ENCODE data around the gene SMTNL2.
A peak's percentile ranks its signal among the peaks of the same experiment; 100 is the strongest.

The SMTNL2 gene

DNA sequence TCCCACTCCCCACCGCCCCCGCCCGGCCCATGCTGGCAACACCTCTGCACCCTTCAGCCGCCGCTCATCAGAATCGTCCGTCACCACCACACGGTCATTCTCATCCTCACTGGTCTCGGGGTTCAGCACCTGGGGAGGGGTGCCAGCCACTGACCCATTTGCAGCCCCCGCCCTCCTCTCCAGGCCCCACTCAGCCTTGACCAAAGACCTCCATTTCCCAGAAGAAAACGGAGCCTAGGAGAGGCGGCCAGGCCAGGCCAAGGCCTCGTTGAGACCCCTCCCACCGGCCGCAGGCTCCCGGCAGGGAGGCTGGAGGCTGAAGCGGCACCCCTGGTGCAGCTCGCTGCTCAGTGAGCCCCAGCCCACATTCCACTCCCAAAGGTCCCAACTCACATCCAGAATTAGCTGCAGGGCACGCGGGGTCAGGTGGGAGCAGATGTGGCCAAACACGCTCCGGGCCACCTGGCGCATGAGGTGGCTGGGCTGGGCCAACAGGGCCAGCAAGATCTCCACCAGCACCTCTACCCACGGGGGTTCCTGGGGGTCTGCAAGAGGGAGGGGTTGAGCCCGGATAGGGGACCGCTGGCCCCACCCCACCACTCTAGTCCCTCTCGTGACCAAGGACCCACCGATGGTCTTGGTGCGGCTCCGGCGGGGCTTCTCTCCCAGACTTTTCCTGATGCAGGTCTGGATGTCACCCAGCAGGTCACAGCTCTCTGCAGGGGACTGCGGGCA lies 38.9 kb upstream of the SMTNL2 start:
- no peak for DNase-seq

DNA sequence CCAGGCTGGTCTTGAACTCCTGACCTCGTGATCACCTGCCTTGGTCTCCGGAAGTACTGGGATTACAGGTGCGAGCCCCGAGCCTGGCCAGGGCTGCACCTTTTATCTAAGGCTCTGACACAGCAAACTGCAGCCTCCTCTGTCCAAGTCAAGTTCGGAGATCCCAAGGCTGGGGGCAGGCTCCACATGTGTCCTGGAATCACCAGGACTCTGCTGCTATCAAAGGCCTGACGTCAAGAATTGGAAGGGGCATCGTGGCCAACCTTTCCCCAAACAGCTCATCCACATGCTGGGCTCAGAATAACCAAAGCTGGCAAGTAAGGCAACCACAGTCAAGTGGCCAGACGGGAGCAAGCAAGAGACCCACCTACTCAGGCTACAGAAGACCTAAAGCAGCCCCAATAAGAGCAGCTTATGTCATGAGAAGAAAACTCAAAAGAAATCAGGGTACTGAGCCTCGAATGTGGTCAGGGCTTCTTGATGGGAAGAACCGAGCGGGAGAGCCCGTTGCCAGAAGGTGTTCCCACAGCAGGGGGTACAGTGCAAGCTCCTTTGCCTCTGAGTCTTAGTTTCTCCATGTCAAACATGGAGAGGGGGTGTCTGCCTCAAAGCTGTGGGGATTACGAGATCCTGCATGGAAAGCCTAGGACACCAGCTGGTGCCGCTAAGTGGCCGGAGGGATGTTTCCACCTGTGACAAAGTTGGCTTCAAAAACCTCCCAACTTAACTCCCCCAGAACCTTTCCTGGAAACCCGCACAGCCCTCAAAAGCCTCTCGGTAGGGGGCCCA lies 37.0 kb upstream of the SMTNL2 start:
- DNase-seq = no peak

DNA sequence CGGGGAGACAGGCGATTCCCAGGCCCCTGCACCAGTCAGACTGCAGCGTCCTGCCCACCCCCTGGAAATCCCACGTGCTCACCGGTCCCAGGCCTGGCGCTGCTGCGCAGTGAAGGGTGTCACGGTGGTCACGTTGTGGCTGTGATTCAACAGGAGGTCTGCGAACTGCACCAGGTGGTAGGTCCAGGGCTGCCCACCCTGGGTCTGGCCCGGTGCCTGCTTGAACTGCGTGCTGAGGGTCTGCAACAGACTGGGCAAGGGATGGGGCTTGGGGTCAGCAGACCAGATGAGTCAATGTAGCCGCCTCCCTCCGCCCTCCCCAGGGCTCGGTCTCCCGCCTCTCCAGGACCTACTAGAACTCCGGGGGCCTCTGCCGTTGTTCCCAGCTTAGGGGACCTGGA lies 36.3 kb upstream of the SMTNL2 start:
- no peak for DNase-seq

DNA sequence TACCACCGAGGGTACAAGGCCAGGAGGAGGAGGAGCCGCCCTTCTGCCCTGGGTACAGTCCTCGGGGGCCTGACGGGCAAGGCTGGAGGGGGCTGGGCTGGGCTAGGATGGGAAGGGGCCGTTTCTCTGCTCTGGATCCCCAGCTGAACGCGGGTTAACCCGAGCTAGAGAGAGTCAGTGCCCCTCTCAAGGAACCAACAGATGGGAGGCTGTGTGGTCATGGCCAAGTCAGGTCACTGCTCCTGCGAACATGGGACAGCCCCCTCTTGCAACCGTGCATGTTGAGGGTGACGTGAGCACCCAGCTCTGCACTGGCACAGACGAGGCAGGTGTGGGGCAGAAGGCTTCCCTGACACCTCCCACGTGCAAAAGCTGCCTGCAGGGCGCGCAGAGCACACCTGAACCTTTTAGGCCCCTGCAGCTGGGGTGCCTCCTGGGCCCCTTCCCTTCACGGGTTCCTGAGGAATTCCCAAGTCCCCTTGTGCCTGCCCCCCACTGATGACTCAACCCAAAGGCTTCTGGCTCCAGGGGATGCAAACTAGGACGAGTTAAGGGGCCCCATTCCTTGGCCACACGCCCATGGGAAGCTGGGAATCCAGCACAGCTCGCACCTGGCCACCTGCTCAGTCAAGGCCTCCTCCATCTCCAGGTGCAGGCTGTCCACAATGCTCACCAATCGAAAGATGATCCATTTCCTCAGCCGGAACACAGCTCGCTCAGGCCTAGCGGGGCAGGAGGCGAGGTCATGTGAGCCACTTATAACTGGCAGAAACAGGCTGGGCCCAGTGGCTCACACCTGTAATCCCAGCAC lies 35.4 kb upstream of the SMTNL2 start:
- DNase-seq = no peak

DNA sequence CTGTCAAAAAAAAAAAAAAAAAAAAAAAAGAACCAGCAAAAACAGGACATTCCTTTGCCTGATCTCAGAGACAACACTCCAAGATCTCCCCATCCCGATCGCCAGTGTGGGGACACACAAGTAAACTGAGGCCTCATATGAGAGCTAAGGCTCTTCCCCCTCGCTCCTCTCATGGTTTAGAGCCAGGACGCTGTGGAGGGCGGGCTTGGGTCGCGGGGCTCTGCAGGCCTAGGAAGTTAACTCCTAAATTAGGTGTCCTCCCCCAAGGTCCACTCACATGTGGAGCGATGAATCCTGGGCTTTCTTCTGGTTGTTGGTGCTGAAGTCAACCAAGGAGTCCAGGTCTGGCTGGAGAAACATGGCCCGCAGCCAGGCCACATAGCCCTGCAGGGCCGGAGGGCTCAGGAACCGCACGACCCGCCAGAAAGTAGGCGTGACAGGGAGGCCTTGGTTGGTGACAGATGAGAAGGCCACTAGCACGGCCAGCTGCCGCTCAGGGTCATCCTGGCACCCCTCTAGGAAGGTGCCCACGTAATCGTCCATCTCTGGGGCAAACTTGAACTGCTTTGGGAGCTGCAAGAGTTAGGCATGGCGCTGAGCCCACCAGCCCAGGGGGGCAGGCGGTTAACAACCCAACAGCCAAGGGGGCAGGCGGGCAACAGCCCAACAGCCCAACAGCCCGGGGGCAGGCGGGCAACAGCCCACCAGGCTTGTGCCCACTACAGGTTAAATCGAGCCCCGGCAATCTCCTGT lies 34.4 kb upstream of the SMTNL2 start:
- no peak for DNase-seq

DNA sequence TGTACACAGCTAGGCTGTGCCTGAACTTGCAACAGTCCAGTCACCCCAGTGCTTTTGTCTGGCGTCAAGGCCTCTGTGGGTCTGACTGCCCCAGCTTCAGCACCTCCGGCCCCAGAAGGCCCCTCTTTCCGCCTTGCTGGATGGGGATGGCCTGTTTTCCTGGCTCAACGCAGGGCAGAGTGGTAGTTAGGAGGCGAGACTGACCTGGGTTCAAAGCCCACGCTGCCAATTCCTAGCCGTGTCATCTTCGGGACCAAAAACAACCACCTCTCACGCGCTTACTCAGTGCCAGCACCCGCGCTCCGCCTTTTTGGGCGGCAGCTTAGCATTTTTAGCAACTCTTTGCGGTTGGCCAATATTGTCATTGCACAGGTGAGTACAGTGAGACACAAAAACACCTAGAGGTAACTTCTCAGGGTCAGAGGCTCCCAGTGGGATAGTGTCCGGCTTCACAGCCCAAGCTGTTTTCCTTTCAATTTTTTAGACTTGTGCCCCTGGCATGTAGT lies 33.7 kb upstream of the SMTNL2 start:
- no peak for DNase-seq

DNA sequence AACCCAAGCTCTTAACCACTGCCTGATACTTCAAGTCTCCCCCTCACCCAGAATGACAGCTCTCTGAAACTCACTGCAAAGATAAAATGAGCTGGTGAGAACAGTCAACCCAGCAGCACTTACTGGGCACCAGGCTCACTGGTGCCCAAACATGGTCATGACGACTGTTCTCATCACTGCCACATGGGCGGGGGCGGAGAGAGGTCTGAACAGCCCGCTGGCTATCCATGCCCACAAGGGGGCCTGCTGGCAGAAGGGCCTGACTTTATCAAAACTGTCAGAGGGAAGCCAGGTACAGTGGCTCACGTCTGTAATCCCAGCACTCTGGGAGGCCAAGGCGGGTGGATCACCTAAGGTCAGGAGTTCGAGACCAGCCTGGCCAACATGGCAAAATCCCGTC lies 33.2 kb upstream of the SMTNL2 start:
- DNase-seq = no peak

DNA sequence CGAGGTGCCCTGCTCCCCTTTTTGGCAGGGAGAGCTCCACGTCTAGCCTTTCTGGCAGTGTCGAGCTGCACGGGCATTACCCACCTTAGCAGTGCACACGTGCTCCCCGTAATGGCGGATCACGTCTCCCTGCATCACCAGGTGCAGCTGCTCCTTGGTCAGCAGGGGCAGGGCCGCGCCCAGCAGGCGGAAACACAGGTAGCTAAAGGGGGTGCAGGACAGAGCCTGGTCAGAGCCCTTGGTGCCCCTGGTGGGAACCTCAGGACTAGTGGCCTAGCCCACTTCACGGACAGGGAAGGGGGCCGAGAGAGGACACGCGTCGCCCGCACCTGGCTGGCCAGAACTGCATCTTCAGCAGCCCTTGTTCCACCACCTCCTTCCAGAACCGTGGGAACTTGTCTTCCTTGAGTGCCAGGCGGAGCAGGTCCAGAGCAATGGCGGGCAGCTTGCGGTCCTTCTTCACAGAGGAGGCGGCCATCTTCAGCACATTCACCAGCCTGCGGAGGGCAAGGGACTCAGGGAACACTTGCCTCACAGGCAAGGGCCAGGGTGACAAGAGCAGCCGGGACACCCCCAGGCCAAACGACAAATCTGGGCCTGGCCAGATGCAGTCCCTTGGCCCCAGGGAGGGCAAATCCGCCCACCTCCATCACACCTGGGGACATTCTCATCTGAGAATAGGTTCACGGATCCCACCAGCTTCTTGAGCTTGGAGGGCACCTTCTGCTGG lies 32.4 kb upstream of the SMTNL2 start:
- no peak for DNase-seq

DNA sequence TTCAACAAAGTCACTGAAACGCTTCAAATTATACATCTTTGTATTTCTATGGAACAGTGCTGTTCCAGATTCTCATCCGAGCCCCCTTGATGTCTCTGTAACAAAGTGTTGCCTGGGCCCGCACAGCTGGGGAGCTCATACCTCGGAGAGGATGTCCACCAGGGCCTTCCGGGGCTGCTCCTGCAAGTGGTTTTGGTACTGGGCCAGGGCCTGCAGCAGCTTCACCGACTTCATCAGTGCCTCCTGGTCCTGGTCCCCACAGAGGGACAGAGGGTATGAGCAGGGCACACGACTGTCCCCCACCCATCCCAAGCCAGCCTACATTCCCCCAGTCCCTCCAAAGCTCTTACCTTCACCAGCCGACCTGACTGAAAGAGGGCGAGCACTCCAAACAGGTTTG lies 30.7 kb upstream of the SMTNL2 start:
- DNase-seq = no peak

DNA sequence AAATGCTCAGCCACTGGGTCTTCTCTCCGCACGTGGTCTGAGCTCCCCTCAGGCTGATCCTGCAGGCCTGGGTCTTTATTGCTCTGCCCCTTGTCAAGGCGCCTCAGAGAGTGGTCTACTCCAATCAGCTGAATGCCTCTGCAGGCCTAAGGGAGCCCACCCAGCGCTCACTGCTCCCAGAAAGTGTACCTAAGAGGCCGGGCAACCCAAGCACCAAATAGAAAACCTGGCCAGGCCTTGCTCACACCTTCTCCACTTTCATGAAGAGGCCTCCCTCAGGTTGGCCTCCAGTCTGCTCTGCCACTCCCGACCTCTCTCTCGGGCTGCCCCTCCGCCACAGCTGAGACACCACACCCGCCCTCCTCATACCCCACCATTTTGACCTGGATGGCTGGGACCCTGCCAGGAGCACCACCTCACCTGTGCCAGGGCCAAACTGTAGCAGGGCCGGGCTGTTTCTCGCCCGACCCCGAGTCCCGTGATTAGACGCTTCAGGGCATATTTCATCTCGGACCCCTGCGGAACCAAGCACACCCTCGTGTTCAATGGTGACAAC lies 29.8 kb upstream of the SMTNL2 start:
- DNase-seq = peak; percentile 38

DNA sequence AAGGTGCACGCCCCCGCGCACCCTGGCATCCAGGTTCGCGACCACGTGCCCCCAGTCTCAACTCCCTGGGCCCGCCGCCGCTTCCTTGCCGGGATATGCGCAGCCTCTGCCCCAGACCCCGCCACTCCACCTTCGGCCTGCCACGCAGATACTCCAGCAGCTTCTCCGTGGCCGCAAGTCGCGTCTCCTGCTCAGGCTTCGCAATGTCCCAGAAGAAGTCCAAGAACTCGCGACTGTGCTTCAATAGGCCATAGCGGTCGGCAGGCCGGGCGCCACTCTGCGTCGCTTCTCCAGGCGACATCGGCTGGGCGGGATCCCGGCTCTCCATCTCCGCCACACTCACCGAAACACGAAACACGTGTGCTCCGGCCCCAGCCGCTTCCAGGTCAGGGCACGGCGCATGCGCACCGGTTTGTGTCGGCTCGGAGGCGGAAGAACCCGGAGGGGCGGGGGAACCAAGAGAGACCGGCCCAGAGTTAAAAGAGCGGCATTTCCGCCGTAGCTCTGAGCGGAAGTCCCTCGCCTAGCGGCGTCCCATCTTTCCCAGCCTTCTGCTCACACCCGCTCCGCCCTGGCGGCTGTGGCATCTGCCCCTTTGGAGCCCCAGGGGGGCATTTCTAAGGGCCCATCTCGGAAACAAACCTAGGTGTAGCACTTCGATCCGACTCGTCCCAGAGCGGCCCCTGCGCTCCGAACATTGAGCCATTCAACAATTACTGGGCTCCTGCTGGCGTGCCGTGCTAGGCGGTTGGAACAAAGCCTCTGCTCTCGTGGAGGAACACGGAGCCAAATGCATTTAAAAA lies 29.1 kb upstream of the SMTNL2 start, which contains the start of gene MYBBP1A:
MYBBP1A (minus strand) TSS at position 388 of the 803 bp plus-strand sequence; CDS start at position 328, 60 bp downstream.
- DNase-seq = peak; percentile 97

DNA sequence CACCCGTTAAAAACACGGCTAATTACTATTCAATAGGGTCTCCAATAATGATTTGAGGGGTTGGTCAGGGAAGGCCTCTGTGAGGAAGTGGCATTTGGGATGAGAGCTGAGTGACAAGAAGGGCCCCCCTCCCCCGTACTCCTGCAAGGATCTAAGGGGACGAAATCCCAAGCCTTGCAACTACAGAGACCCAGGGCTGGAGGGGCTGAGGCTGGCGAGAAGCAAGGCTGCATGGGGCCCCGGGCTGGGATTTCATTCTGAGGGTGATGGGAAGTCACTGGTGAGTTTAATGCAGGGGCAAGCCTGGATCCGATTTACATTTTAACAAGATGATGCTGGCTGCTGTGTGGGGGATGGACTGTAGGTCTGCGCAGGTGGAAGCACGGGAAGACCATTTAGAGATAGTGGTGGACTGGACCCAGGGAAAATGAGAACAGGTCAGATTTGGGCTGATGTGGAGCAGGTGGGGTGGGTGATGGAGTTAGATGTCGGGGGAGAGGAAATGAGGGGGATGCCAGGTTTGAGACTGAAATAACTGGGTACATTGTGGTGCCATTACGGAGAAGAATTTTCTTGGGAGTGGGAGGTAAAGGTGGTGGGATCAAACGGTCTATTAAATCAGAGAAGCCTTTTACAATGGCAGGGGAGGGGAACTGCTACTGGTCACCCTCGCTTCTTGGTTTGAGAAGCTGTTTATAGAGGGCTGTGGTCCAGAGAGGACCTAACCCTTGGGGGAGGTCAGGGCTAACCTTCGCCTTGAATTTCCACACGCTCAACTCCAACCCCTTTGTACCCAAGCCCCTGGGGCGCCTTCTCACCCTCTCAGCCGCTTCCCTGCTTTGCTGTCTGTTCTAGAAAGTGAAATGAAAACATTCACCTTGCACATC lies 28.2 kb upstream of the SMTNL2 start:
- no peak for DNase-seq

DNA sequence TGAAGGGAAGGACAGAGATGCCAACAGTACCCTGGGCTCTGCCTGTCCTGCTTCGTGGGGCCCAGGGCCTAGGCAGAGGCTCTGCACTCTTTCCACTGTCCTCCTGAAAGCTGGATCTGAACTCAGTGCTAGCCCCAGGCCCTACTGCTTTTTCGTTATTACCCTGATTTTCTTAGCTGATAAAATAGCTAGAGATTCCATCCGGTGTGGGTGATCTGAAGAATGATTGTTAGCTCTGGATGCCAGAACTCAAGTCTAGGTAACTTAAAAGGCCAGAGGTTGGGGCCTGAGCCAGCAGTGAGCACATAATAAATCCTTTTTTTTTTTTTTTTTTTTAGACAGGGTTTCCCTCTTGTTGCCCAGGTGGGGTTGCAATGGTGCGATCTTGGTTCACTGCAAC lies 27.3 kb upstream of the SMTNL2 start:
- no peak for DNase-seq

DNA sequence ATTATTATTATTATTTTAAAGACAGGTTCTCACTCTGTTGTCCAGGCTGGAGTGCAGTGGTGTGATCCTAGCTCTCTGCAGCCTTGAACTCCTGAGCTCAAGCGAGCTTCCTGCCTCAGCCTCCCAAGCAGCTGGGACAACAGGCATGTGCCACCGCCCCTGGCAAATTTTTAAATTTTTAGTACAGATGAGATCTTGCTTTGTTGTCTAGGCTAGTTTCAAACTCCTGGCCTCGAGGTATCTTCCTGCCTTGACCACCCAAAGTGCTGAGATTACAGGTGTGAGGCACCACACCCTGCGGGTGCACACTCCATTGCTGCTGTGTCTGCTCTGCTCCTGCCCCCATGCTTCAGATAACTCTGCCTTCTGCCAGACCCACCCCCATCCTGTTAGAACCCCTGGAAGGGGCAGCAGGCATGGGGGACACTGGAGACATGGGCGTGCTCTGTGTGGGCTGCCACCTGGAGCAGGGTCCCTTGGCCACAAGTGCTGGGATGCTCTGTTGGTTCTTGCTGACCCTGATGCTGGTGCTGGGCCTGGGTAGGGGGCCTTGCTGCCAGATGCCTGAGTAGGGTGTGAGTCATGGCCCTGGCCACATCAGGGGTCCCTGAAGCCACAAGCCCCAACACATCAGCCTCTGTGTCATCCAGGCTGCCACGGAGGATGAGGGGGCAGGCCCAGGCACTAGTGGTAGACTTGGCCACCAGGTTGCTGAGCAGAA lies 26.5 kb upstream of the SMTNL2 start:
- DNase-seq = no peak

DNA sequence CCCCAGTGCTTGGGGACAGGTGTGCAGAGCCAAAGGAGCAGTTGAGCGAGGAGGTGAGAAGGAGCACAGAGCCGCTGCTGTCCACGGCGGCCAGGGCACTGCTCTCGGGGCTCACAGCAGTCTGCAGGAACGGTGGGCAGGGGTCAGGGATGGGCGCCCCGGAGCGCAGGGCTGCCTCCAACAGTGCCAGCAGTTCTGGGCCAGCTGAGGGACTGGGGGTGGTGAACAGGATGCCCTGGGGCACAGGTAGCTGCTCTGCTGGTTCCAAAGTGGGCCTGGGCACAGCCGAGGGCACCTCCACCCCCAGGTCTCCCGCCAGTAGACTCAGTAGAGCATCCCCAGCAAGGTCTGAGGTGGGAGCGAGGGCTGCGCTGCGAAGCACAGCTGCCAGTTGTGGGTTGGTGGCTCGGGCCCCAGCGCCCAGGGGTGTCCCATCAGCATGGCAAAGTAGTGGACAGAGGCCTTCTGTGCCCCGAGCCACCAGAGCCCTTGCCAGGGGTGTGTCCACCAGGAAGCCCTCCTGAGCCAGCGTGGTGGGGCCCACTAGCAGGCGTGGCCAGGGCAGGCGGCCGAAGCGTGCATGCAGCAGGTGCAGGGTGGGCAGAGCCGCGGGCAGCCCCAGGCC lies 25.9 kb upstream of the SMTNL2 start:
- DNase-seq = no peak

DNA sequence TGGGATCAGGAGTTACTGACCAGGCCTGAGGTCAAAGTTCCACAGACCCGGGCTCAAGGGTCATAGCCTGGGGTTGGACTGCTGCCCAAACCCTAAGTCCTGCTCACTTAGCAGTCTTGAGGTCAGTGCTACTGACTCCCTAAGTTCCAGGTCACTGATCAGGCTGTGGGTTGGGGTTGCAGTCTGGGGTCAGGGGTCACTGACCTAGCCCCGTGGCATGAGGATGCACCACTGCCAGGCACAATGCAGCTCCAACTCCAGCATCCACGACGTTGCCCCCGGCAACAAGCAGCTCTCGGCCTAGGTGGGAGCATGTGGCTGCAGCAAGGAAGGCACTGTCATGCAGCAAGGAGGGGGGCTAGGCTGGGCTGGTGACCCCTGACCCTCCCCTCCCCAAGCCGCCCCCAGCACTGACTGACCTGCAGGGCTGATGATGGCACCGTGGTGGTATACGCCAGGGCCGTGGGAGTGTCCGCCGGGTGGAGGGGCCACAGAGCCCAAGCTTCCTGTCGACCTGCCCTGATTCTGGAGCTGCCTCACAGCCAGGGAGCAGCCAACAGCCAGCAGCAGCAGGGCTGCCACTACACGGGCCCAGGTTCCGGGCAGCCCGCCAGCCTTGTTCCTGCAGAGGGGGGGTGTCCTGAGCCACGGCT lies 25.1 kb upstream of the SMTNL2 start:
- no peak for DNase-seq

DNA sequence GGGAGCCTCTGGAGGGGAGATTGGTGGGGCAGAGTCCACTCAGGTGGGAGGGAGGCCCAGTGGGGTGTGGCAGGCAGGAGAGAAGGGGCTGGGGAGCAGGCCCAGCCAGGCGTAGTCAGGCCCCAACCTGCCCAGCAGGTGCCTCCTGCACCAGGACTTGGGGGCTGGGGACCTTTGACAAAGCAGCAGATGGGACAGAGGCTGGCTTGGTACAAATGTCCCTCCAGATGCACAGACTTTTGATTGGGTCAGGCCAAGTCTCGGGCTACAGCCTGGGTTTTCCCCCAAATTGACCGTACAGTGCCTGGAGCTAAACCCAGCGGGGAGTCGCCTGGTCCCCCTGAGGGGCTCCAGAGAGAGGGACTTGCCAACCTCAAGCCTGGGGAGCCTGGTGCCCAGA lies 24.4 kb upstream of the SMTNL2 start:
- no peak for DNase-seq

DNA sequence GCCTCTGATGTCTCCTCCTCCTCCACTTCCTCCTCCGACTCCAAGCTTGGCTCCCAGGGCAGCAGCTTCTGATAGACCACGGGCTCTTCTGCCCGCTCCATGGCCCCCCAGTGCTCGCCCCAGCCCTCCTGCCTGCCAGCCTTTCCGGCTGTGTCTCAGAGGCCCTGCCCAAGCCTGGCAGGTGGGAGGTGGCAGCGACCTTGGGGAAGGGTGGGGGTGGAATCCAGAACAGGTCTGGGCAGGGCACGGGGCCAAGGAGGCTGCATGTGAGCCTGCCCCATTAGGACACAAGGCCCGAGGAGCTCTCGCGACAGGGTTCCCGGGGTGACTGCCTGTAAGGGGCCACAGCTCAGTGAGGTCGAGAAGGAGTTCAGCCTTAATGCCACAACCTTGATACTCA lies 23.9 kb upstream of the SMTNL2 start, which contains the start of gene GGT6:
GGT6 (minus strand) TSS at position 157 of the 400 bp plus-strand sequence; CDS start at position 101, 56 bp downstream.
- DNase-seq = no peak

Data from right hindlimb (tissue), 1 donor.